ENCODE results near the gene EFTUD2. TPM values are rescaled to one million over a fixed set of nuclear protein-coding genes. Genes with fewer than 3 reads are reported as not detected.
"Not testable (repeated sequence)": the region's sequence is repeated elsewhere in the genome, so short reads cannot be mapped to it uniquely, and the experiment has no call there.

Gene EFTUD2
- polyA plus RNA-seq, 3 donors: 124 to 134 (median 133) TPM

- DNase-seq (ENCODE audit: low read depth in 3 of 3, low spot score in 2 of 3): no peak
Measured at GRCh38 chr17:44850612-44851011, 48.6 kb downstream of the EFTUD2 start.

GRCh38 chr17:44850025-44850424, 49.2 kb downstream of the EFTUD2 start:
- no peak for DNase-seq (ENCODE audit: low read depth in 3 of 3, low spot score in 2 of 3)

GRCh38 chr17:44848961-44849489, 50.2 kb downstream of the EFTUD2 start:
- no peak for DNase-seq (ENCODE audit: low read depth in 3 of 3, low spot score in 2 of 3)

GRCh38 chr17:44848257-44848795, 50.9 kb downstream of the EFTUD2 start:
- no peak for DNase-seq (ENCODE audit: low read depth in 3 of 3, low spot score in 2 of 3)

- no peak for DNase-seq (ENCODE audit: low read depth in 3 of 3, low spot score in 2 of 3)
Measured at GRCh38 chr17:44847586-44847985, 51.7 kb downstream of the EFTUD2 start, which contains the start of gene HIGD1B. TSS of gene HIGD1B (plus strand) at chr17:44847883. CDS start at chr17:44848153, 270 bp downstream.

- no peak for DNase-seq (ENCODE audit: low read depth in 3 of 3, low spot score in 2 of 3)
Measured at GRCh38 chr17:44846206-44846605, 53.0 kb downstream of the EFTUD2 start.

- DNase-seq (ENCODE audit: low read depth in 3 of 3, low spot score in 2 of 3): no peak
Measured at GRCh38 chr17:44844390-44844830, 54.8 kb downstream of the EFTUD2 start.

GRCh38 chr17:44842748-44843147, 56.5 kb downstream of the EFTUD2 start:
- no peak for DNase-seq (ENCODE audit: low read depth in 3 of 3, low spot score in 2 of 3)

- no peak for DNase-seq (ENCODE audit: low read depth in 3 of 3, low spot score in 2 of 3)
Measured at GRCh38 chr17:44840936-44841335, 58.3 kb downstream of the EFTUD2 start.

- no peak for DNase-seq (ENCODE audit: low read depth in 3 of 3, low spot score in 2 of 3)
Measured at GRCh38 chr17:44840274-44840673, 59.0 kb downstream of the EFTUD2 start.

GRCh38 chr17:44837196-44837595, 62.0 kb downstream of the EFTUD2 start:
- DNase-seq (ENCODE audit: low read depth in 3 of 3, low spot score in 2 of 3): no peak

GRCh38 chr17:44832805-44833204, 66.4 kb downstream of the EFTUD2 start:
- DNase-seq (ENCODE audit: low read depth in 3 of 3, low spot score in 2 of 3): no peak

- DNase-seq (ENCODE audit: low read depth in 3 of 3, low spot score in 2 of 3): no peak
Measured at GRCh38 chr17:44831371-44831770, 67.9 kb downstream of the EFTUD2 start.

- no peak for DNase-seq (ENCODE audit: low read depth in 3 of 3, low spot score in 2 of 3)
Measured at GRCh38 chr17:44830359-44831288, 68.6 kb downstream of the EFTUD2 start.

GRCh38 chr17:44829523-44830358, 69.5 kb downstream of the EFTUD2 start, which contains the start of gene GJC1:
TSS of gene GJC1 (minus strand) at chr17:44830287. CDS start at chr17:44805817, 24,470 bp downstream.
- DNase-seq (ENCODE audit: low read depth in 3 of 3, low spot score in 2 of 3): peak in 1 of 3 donors; percentile 43

GRCh38 chr17:44828919-44829522, 70.2 kb downstream of the EFTUD2 start:
- DNase-seq (ENCODE audit: low read depth in 3 of 3, low spot score in 2 of 3): peak in 2 of 3 donors; percentile 32 to 33

GRCh38 chr17:44827863-44828262, 71.4 kb downstream of the EFTUD2 start:
- DNase-seq (ENCODE audit: low read depth in 3 of 3, low spot score in 2 of 3): no peak

- DNase-seq (ENCODE audit: low read depth in 3 of 3, low spot score in 2 of 3): no peak
Measured at GRCh38 chr17:44826123-44826790, 73.0 kb downstream of the EFTUD2 start.

- not testable (repeated sequence) for DNase-seq (ENCODE audit: low read depth in 3 of 3, low spot score in 2 of 3)
Measured at GRCh38 chr17:44825236-44825635, 74.0 kb downstream of the EFTUD2 start.
